DOHH2 (cell line): ENCODE data around the gene SLC25A10.

ENCODE experiments used
- H3F3A ChIP-seq: fragments of 200-600 bp; sonication (generic), shearing (Covaris generic); 2 replicates; pipeline ENCODE4 v1.6.0; 2016; ENCODE audit warnings: antibody characterized with exemption, mild to moderate bottlenecking; ENCODE audit not compliant: control insufficient read depth, insufficient read depth
- H3K27ac ChIP-seq: fragments of 200-600 bp; sonication (generic); 2 replicates; pipeline ENCODE4 v1.5.1; 2014; ENCODE audit warnings: low read depth, mild to moderate bottlenecking, low read length, moderate library complexity
- H3K27me3 ChIP-seq: fragments of 200-600 bp; sonication (generic); 2 replicates; pipeline ENCODE4 v1.6.1; 2014; ENCODE audit warnings: mild to moderate bottlenecking, low read length, mixed read lengths; ENCODE audit not compliant: control insufficient read depth
- H3K36me3 ChIP-seq: fragments of 200-600 bp; sonication (generic); 2 replicates; pipeline ENCODE4 v1.6.1; 2014; ENCODE audit warnings: mild to moderate bottlenecking, low read length, moderate library complexity, mixed read lengths; ENCODE audit not compliant: control insufficient read depth
- H3K4me1 ChIP-seq: fragments of 200-600 bp; sonication (generic); 2 replicates; pipeline ENCODE4 v1.6.1; 2014; ENCODE audit warnings: mild to moderate bottlenecking, low read length, mixed read lengths; ENCODE audit not compliant: control insufficient read depth
- H3K4me2 ChIP-seq: fragments of 200-600 bp; sonication (generic); 2 replicates; pipeline ENCODE4 v1.6.0; 2014; ENCODE audit warnings: mild to moderate bottlenecking, low read length, moderate library complexity
- H3K4me3 ChIP-seq: fragments of 200-600 bp; sonication (generic); 2 replicates; pipeline ENCODE4 v1.5.1; 2014; ENCODE audit warnings: mild to moderate bottlenecking, low read length, mixed read lengths
- H3K79me2 ChIP-seq: fragments of 200-600 bp; sonication (generic); 2 replicates; pipeline ENCODE4 v1.6.1; 2014; ENCODE audit warnings: mild to moderate bottlenecking, low read length, mixed read lengths; ENCODE audit not compliant: control insufficient read depth
- H3K9me2 ChIP-seq: fragments of 200-600 bp; sonication (generic); replicated peaks from 2 replicates; pipeline ENCODE4 v1.6.1; 2014; ENCODE audit warnings: mild to moderate bottlenecking, low read length, mixed read lengths; ENCODE audit not compliant: control insufficient read depth
- H3K9me3 ChIP-seq: fragments of 200-600 bp; sonication (generic); 2 replicates; pipeline ENCODE4 v1.6.1; 2014; ENCODE audit warnings: antibody characterized with exemption, low read length, mixed read lengths; ENCODE audit not compliant: control insufficient read depth, insufficient read depth
- H4K20me1 ChIP-seq: fragments of 200-600 bp; sonication (generic); 2 replicates; pipeline ENCODE4 v1.6.0; 2014; ENCODE audit warnings: low read depth, mild to moderate bottlenecking, antibody characterized with exemption, low read length, moderate library complexity; ENCODE audit not compliant: control insufficient read depth, insufficient read depth
- CTCF ChIP-seq: fragments of 200-600 bp; sonication (generic); IDR thresholded peaks from one replicate; pipeline ENCODE4 v1.5.1; 2014; ENCODE audit warnings: antibody characterized with exemption, mild to moderate bottlenecking, low read depth, low read length; ENCODE audit not compliant: poor library complexity, severe bottlenecking
- EZH2phosphoT487 ChIP-seq: fragments of 200-600 bp; sonication (generic); IDR thresholded peaks from 2 replicates; pipeline ENCODE4 v1.6.1; 2017; ENCODE audit warnings: borderline replicate concordance, mild to moderate bottlenecking, antibody characterized with exemption, low read length, moderate library complexity, mixed read lengths

SLC25A10 gene

GRCh38 chr17:81690066-81690465 is 22.0 kb upstream of the SLC25A10 start:
- Histone ChIP-seq H3K9me2 (no peaks in the 10 kb centered on the region), H3K4me3 (no peak overlapping the region), H3K27ac (no peak overlapping the region), H3K36me3 (peaks cover 97% of the 10 kb centered on the region), H3K4me2 (no peak overlapping the region), H3K9me3 (no peaks in the 10 kb centered on the region), H3F3A (no peaks in the 10 kb centered on the region), H3K79me2 (peaks cover 46% of the 10 kb centered on the region), H3K4me1 (peaks cover 7% of the 10 kb centered on the region), H4K20me1 (peaks cover 9% of the 10 kb centered on the region; the same call in 1 of the 2 replicates), H3K27me3 (no peaks in the 10 kb centered on the region)
- no peak for TF ChIP-seq CTCF
- TF ChIP-seq EZH2phosphoT487 = no peak

DNA sequence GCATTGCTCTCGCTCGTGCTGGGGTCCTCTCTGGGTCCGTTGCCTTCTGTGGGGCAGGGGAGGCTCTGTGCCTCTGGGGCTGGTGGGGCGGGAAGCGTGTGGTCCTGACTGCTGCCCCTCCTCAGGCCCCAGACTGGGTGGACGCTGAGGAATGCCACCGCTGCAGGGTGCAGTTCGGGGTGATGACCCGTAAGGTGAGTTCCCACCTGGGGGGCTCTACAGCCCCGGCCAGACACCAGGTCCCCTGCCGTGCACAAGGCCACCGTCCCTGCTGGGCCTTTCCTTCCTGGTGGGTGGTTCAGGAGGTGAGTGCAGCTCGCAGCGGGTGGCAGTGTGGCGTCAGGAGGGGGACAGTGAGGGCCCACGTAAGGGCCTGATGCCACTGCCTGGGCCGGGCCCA is 21.5 kb upstream of the SLC25A10 start:
- Histone ChIP-seq H3F3A (no peaks in the 10 kb centered on the region), H3K27ac (no peak overlapping the region), H3K4me1 (peaks cover 3% of the 10 kb centered on the region), H3K9me2 (no peaks in the 10 kb centered on the region), H4K20me1 (peaks cover 4% of the 10 kb centered on the region; the same call in 1 of the 2 replicates), H3K27me3 (no peaks in the 10 kb centered on the region), H3K4me2 (no peak overlapping the region), H3K36me3 (peaks cover 97% of the 10 kb centered on the region), H3K9me3 (no peaks in the 10 kb centered on the region), H3K79me2 (peaks cover 43% of the 10 kb centered on the region), H3K4me3 (no peak overlapping the region)
- TF ChIP-seq EZH2phosphoT487 (no peak), CTCF (no peak)

DNA sequence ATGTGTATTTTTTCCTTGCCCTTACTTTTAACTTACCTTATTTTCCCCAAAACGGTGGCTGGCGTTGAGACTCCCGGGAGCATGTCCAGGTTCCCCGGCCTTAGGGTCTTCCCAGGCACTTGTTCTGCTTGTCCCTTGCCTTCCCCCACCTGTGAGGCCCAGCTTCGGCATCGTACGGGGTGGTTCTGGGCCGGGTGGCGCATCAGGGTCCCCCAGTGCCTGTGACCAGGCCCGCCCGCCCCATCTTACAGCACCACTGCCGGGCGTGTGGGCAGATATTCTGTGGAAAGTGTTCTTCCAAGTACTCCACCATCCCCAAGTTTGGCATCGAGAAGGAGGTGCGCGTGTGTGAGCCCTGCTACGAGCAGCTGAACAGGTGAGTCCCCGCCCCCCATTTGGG is 20.9 kb upstream of the SLC25A10 start:
- H3K9me2 ChIP-seq = no peaks in the 10 kb centered on the region
- H3K4me3 ChIP-seq = no peak overlapping the region
- no peaks in the 10 kb centered on the region for H3K4me1 ChIP-seq
- H3K36me3 ChIP-seq = peaks cover 97% of the 10 kb centered on the region
- no peak overlapping the region for H3K4me2 ChIP-seq
- H3K27me3 ChIP-seq = no peaks in the 10 kb centered on the region
- H3F3A ChIP-seq = no peaks in the 10 kb centered on the region
- no peak for TF ChIP-seq EZH2phosphoT487
- TF ChIP-seq CTCF = no peak
- H3K9me3 ChIP-seq = no peaks in the 10 kb centered on the region
- peaks cover 40% of the 10 kb centered on the region for H3K79me2 ChIP-seq
- peaks cover 3% of the 10 kb centered on the region; the same call in 1 of the 2 replicates for H4K20me1 ChIP-seq
- no peak overlapping the region for H3K27ac ChIP-seq
